Measurements from ENCODE around the gene FMNL3. TPM values are rescaled to one million over a fixed set of nuclear protein-coding genes. Genes with fewer than 3 reads are reported as not detected.

Gene FMNL3
- total and polyA plus RNA-seq, 2 of the 8 experiments (the other 6 are each of a cell fraction or from before 2014, with no cell fraction given), result 8.6 to 29.0 TPM

- TF ChIP-seq RXRA (IDR thresholded peaks at IDR 0.05; ENCODE audit: insufficient read depth, low read depth, low read length) (0 out of 2 replicates have a peak, but pooled peaks have one; percentile 28), CREB1 (IDR thresholded peaks at IDR 0.05) (peak; percentile 55), RNF2 (IDR thresholded peaks at IDR 0.05; ENCODE audit: borderline replicate concordance, low read depth, low read length, missing control alignments, poor library complexity, severe bottlenecking) (no peak), CBX8 (IDR thresholded peaks at IDR 0.05; ENCODE audit: borderline replicate concordance, low read depth, low read length) (no peak), TEAD4 (IDR thresholded peaks at IDR 0.05; ENCODE audit: low read depth, low read length) (no peak), SIN3A (conservative IDR thresholded peaks at IDR 0.05 in 1 of 2, IDR thresholded peaks at IDR 0.05 in 1 of 2; ENCODE audit: low read depth in 1 of 2, low read length in 2 of 2) (peak in 1 of 2 experiments; percentile 76; a peak in 2 of 4 replicates), CTCF (IDR thresholded peaks at IDR 0.05; ENCODE audit: control extremely low read depth in 1 of 3, insufficient read depth in 1 of 3, low read depth in 1 of 3, low read length in 3 of 3) (peak; percentile 84 to 96 (median 86)), ATF3 (IDR thresholded peaks at IDR 0.05; ENCODE audit: insufficient read depth, low read depth, low read length) (no peak), ATF2 (IDR thresholded peaks at IDR 0.05; ENCODE audit: low read length) (0 out of 2 replicates have a peak, but pooled peaks have one; percentile 22), TBP (IDR thresholded peaks at IDR 0.05; ENCODE audit: low read depth, low read length) (peak; percentile 97), GTF2F1 (IDR thresholded peaks at IDR 0.05; ENCODE audit: borderline replicate concordance, low read depth, low read length) (0 out of 2 replicates have a peak, but pooled peaks have one; percentile 47), BACH1 (IDR thresholded peaks at IDR 0.05; ENCODE audit: low read length) (no peak), KDM1A (IDR thresholded peaks at IDR 0.05; ENCODE audit: borderline replicate concordance, low read length) (no peak), E2F6 (IDR thresholded peaks at IDR 0.05) (no peak), HDAC6 (IDR thresholded peaks at IDR 0.05; ENCODE audit: low read depth, low read length) (no peak), FOSL1 (IDR thresholded peaks at IDR 0.05; ENCODE audit: insufficient read depth, low read depth, low read length) (no peak)
Measured at GRCh38 chr12:49740930-49741881, 34.0 kb upstream of the FMNL3 start, which contains the start of gene TMBIM6 (continued).

Data from H1 (cell line).